DND-41 (cell line): ENCODE measurements around the gene MYB.

Experiments
- CTCF ChIP-seq: IDR thresholded peaks from 2 replicates; pipeline ENCODE4 v1.5.1; 2012; ENCODE audit warnings: borderline replicate concordance, low read length, moderate library complexity, mild to moderate bottlenecking; ENCODE audit not compliant: poor library complexity, severe bottlenecking; ENCODE audit errors: extremely low read depth
- EZH2 ChIP-seq: IDR thresholded peaks from 3 replicates; pipeline ENCODE4 v1.6.1; 2012; ENCODE audit warnings: borderline replicate concordance, low read depth, mild to moderate bottlenecking, moderate library complexity, low read length, inconsistent platforms; ENCODE audit not compliant: severe bottlenecking

- TF ChIP-seq CTCF (no peak), EZH2 (no peak)
These were observed 33.2 kb upstream of the MYB start for GRCh38 chr6:135147637-135148592.
